NCI-H524 (cell line): ENCODE results near the gene NPHS1.
"Not testable (repeated sequence)": the region's sequence is repeated elsewhere in the genome, so short reads cannot be mapped to it uniquely, and the experiment has no call there.

ENCODE experiments used
- DNase-seq, 2 experiments: peaks; one replicate each; lab custom pipeline; 2025; lab: John Stamatoyannopoulos, UW

Gene NPHS1

GRCh38 chr19:35874392-35874930 lies 22.2 kb upstream of the NPHS1 start:
- DNase-seq, result no peak

- no peak for DNase-seq
Measured at GRCh38 chr19:35872180-35872579, 19.9 kb upstream of the NPHS1 start.

- no peak for DNase-seq
Measured at GRCh38 chr19:35871611-35872010, 19.3 kb upstream of the NPHS1 start.

- no peak for DNase-seq
Measured at GRCh38 chr19:35870798-35871197, 18.5 kb upstream of the NPHS1 start.

- not testable (repeated sequence) for DNase-seq
Measured at GRCh38 chr19:35870124-35870736, 17.9 kb upstream of the NPHS1 start.

- peak; percentile 93 to 96 for DNase-seq
Measured at GRCh38 chr19:35869327-35870123, 17.2 kb upstream of the NPHS1 start.

- no peak for DNase-seq
Measured at GRCh38 chr19:35868823-35869326, 16.6 kb upstream of the NPHS1 start.

- DNase-seq, result peak; percentile 58 to 82
Measured at GRCh38 chr19:35868172-35868822, 16.0 kb upstream of the NPHS1 start, which contains the start of gene APLP1. TSS of gene APLP1 (plus strand) at chr19:35868574. CDS start at chr19:35868637, 63 bp downstream.

- no peak for DNase-seq
Measured at GRCh38 chr19:35863018-35863417, 10.7 kb upstream of the NPHS1 start.

GRCh38 chr19:35862528-35862927 lies 10.2 kb upstream of the NPHS1 start:
- DNase-seq, result no peak

- no peak for DNase-seq
Measured at GRCh38 chr19:35861640-35862160, 9.4 kb upstream of the NPHS1 start.

GRCh38 chr19:35860818-35861639 lies 8.7 kb upstream of the NPHS1 start:
- no peak for DNase-seq

- DNase-seq, result no peak
Measured at GRCh38 chr19:35860436-35860817, 8.1 kb upstream of the NPHS1 start.

- no peak for DNase-seq
Measured at GRCh38 chr19:35859414-35859813, 7.1 kb upstream of the NPHS1 start.

GRCh38 chr19:35858311-35858710 lies 6.0 kb upstream of the NPHS1 start:
- no peak for DNase-seq

GRCh38 chr19:35856546-35857149 lies 4.3 kb upstream of the NPHS1 start, which contains the start of gene KIRREL2:
TSS of gene KIRREL2 (plus strand) at chr19:35856911. CDS start at chr19:35857120, 209 bp downstream.
- peak; percentile 52 to 66 for DNase-seq

- DNase-seq, result no peak
Measured at GRCh38 chr19:35853038-35853756, 893 bp upstream of the NPHS1 start.

GRCh38 chr19:35851213-35852028 lies 883 bp downstream of the NPHS1 start:
- DNase-seq, result peak in 1 of 2 experiments; percentile 26

GRCh38 chr19:35848919-35849505 lies 3.3 kb downstream of the NPHS1 start:
- DNase-seq, result no peak
